Thymus (tissue), 11 donors: ENCODE results near the gene MED20. TPM values are rescaled to one million over a fixed set of nuclear protein-coding genes. Genes with fewer than 3 reads are reported as not detected.

Source experiments
- DNase-seq, 9 donors: peaks; one replicate each; pipeline ENCODE4 v3.0.0-alpha.2; 2013; ENCODE audit warnings: low spot score in 9 of 9, low read depth in 6 of 9, missing footprints in 1 of 9
- H3K27ac ChIP-seq, 2 donors: one replicate each; pipeline ENCODE4 v1.5.1; 2013; ENCODE audit warnings: control low read depth in 1 of 2, low read depth in 1 of 2, low read length in 1 of 2, mild to moderate bottlenecking in 1 of 2, moderate library complexity in 1 of 2
- H3K27me3 ChIP-seq, 2 donors: one replicate each; pipeline ENCODE4 v1.5.1; 2013; ENCODE audit warnings: low read length in 1 of 2; ENCODE audit not compliant: control insufficient read depth in 2 of 2, insufficient read depth in 1 of 2
- H3K36me3 ChIP-seq, 2 donors: one replicate each; pipeline ENCODE4 v1.5.1; 2013; ENCODE audit warnings: low read length in 1 of 2, mild to moderate bottlenecking in 1 of 2, moderate library complexity in 1 of 2; ENCODE audit not compliant: control insufficient read depth in 2 of 2, insufficient read depth in 2 of 2
- H3K4me1 ChIP-seq, 2 donors: one replicate each; pipeline ENCODE4 v1.5.1; 2013; ENCODE audit warnings: low read length in 2 of 2; ENCODE audit not compliant: control insufficient read depth in 2 of 2, insufficient read depth in 2 of 2
- H3K4me3 ChIP-seq, 2 donors: one replicate each; pipeline ENCODE4 v1.5.1; 2013; ENCODE audit warnings: low read length in 2 of 2, control low read depth in 1 of 2, mild to moderate bottlenecking in 1 of 2
- H3K9me3 ChIP-seq, 2 donors: one replicate each; pipeline ENCODE4 v1.5.1; 2013; ENCODE audit warnings: low read length in 1 of 2, mild to moderate bottlenecking in 1 of 2; ENCODE audit not compliant: control insufficient read depth in 2 of 2, insufficient read depth in 1 of 2
- WGBS: extraction: QIAGEN DNeasy Blood & Tissue Kit; methylation state at CpG from one replicate; pipeline ENCODE4 v1.1.7; 2013; 5-methylcytosine and 5-hydroxymethylcytosine counted together
- polyA plus RNA-seq: library from polyadenylated mRNA; stranded (reverse); fragments of 200-250 nt; gene quantifications from one replicate; pipeline ENCODE4 v1.2.3, GENCODE V29; 2013
- total RNA-seq: library from RNA; stranded (reverse); fragments of 120-200 nt; gene quantifications from one replicate; pipeline ENCODE4 v1.2.4, GENCODE V29; 2013
- donor health status: healthy.

The MED20 gene
- total and polyA plus RNA-seq, 2 donors: 7.9 to 22.4 TPM

DNA sequence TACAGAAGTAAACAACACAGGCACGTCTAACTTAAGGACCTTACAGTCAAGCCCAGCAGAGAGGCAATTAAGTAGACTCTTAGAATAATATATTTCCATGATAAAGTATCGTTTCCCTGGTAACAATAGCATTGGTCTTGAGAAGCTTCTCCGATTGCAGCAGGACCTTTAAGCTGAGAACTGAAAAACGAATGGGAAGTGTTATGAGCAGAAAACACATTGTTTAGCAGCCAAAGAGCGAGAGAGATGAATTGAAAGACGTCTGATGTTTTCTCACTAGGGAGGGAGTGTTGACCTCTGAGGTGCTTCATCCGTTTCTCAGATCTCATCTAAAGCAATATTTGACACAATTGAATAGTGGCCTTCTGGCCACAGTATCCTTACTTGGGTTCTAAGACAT, 1.2 kb upstream of the MED20 start:
- peak overlapping the region in 1 of 2 donors; percentile 98 for H3K27ac ChIP-seq
- WGBS: 7% methylated on average over 7 of the region's 7 CpGs
- peaks cover 22 to 41% of the 10 kb centered on the region in 2 donors for H3K4me1 ChIP-seq

DNA sequence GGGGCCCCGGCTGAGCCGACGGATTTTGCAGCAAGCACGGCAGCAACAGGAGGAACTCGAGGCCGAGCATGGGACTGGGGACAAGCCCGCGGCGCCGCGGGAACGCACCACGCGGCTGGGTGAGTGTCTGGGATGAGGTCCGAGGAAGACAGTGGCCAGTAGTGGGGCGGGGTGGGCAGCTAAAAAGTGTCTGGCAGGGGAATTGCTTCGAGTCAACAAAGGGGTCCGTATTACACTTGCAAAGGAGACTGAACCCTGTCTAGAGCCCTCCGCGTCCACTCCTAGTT, 716 bp upstream of the MED20 start:
- Histone ChIP-seq H3K36me3 (peaks cover 3 to 22% of the 10 kb centered on the region in 2 donors), H3K4me3 (peak overlapping the region; percentile 86 to 97), H3K27me3 (no peaks in the 10 kb centered on the region), H3K4me1 (peaks cover 22 to 41% of the 10 kb centered on the region in 2 donors), H3K27ac (peak overlapping the region; percentile 92 to 98), H3K9me3 (no peaks in the 10 kb centered on the region)
- under 1% methylated on average over 20 of the region's 20 CpGs for WGBS
- no peak for DNase-seq

More for the DNA sequence above, 1.2 kb upstream of the MED20 start:
- no peak for DNase-seq
- Histone ChIP-seq H3K27me3 (no peaks in the 10 kb centered on the region), H3K36me3 (peaks cover 1 to 22% of the 10 kb centered on the region in 2 donors), H3K4me3 (peak overlapping the region; percentile 86 to 97), H3K9me3 (no peaks in the 10 kb centered on the region)

DNA sequence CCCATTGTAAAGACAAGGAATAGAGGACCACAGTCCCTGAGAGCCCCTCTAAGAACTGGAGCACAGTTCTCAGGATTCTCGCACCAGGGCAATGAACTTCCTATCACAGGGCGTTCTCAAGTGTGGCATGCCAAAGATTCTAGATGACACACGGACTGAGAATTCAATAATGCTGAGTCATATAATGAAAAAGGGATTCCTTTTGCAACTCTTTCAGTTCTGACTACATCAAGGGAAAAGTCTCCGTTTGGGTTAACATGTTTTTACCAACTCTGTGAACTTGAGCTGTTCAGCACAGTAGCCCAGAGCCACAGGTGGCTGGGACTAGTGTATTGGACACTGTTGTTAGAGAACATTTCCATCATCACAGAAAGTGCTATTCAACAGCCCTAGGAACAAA, 3.4 kb downstream of the MED20 start:
- H3K27ac ChIP-seq: no peak overlapping the region
- no peak overlapping the region for H3K4me3 ChIP-seq
- H3K9me3 ChIP-seq: no peaks in the 10 kb centered on the region
- H3K27me3 ChIP-seq: no peaks in the 10 kb centered on the region
- peaks cover 17% of the 10 kb centered on the region in 2 donors for H3K4me1 ChIP-seq
- 90% methylated on average over 4 of the region's 4 CpGs for WGBS
- no peak for DNase-seq
- H3K36me3 ChIP-seq: peaks cover 30 to 37% of the 10 kb centered on the region in 2 donors

DNA sequence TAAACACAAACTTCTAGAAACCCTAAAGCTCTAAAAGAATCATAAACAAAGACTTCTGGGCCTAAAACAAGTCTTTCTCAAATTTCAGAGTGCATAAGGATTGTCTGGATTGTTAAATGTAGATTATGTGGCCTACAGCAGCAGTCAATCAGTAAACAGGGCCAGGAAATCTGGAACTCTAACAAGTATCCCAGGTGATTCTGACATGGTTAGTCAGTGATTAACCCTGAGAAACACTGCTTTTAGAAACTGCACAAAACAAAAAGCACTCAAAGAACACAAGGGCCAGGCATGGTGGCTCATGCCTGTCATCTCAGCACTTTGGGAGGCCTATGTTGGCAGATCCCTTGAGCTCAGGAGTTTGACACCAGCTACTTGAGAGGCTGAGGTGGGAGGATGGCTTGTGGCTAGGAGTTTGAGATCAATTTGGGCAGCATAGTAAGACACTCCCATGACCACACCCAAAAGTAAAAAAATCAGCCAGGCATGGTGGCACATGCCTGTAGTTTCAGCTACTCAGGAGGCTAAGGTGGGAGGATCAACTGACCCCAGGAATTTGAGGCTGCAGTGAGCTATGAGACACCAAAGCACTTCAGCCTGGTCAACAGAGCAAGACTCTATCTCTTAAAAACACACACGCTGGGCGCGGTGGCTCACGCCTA, 5.9 kb downstream of the MED20 start:
- Histone ChIP-seq H3K36me3 (peaks cover 42 to 48% of the 10 kb centered on the region in 2 donors), H3K27me3 (no peaks in the 10 kb centered on the region), H3K4me3 (no peak overlapping the region), H3K9me3 (no peaks in the 10 kb centered on the region), H3K4me1 (peaks cover 6% of the 10 kb centered on the region in 2 donors), H3K27ac (no peak overlapping the region)
- no peak for DNase-seq
- 94% methylated on average over 4 of the region's 4 CpGs for WGBS

DNA sequence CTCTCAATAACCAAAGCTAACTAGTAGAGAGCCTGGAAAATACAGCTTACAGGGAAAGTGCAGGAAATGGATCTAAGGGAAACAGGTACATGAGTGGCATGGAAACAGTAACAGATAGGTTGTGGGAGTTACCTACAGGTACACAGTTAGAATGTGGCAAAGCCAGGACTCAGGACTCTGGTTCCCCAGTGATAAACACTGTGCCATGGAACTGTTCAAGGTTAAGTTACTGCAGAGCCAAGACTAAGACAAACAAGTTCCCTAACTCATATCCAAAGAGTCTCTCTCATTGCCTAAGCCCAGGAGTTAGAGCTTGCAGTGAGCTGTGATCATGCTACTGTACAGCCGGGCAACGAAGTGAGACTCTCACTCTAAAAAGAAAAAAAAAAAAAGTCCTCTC, 6.6 kb downstream of the MED20 start:
- WGBS: 96% methylated on average over 2 of the region's 2 CpGs
- H3K4me3 ChIP-seq: no peak overlapping the region
- no peaks in the 10 kb centered on the region for H3K27me3 ChIP-seq
- H3K4me1 ChIP-seq: no peaks in the 10 kb centered on the region
- peaks cover 47 to 55% of the 10 kb centered on the region in 2 donors for H3K36me3 ChIP-seq
- H3K9me3 ChIP-seq: no peaks in the 10 kb centered on the region
- DNase-seq: no peak
- H3K27ac ChIP-seq: no peak overlapping the region

DNA sequence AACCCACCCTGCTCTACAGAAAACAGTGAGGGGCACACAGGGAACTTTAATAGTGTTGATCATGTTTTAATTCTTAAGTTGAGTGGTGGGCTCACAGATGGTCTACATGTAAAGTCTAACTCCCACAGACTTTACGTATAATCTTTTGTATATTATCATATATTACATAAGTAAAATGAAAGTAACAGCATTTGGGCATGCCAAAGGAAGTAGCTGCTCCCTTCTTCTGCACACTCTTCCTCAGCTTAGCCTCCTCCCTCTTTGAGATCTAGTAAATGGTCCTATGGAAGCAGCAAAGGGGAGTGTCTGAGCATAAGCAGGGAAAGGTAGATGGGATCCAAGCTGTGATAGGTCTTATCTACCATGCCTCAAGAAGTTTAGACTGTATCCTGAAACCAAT, 11.2 kb downstream of the MED20 start:
- H3K27ac ChIP-seq: no peak overlapping the region
- H3K9me3 ChIP-seq: no peaks in the 10 kb centered on the region
- H3K4me3 ChIP-seq: no peak overlapping the region
- H3K36me3 ChIP-seq: peaks cover 68 to 78% of the 10 kb centered on the region in 2 donors
- no peaks in the 10 kb centered on the region for H3K4me1 ChIP-seq
- DNase-seq: no peak
- no peaks in the 10 kb centered on the region for H3K27me3 ChIP-seq
- WGBS: 97% methylated on average over 1 of the region's 1 CpG

DNA sequence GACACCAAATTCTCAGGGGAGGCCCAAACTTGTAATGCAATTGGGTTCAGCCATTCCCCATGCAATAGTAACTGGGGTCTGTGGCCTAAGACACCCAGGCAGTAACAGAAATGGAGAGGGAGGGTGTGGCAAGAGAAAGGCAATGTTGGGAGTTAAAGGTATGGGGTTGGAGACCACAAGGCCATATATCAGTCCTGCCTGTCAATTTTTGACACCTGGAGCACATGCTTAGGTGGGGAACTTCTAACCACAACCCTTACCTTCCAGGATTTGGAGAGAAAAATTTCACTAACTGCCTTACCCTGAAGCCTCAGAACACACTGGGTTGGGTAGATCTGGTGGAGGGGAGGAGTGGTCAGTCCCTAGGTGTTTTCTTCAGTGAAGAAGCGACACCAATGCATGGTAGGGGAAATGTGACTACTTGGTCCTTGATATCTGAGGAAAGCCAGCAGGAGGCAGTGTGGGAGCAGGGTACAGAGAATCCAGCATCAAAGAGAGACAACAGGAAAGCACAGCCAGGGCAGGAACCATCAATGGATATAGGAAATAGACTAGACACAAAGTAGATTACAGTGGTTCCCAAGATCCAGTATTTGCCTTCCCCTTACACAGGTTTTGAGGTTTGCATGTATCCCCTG, 18.9 kb downstream of the MED20 start:
- DNase-seq: peak in 5 of 9 donors; percentile 45 to 76 (median 60)
- Histone ChIP-seq H3K9me3 (no peaks in the 10 kb centered on the region), H3K27ac (no peak overlapping the region), H3K4me3 (no peak overlapping the region), H3K4me1 (peaks cover 0 to 4% of the 10 kb centered on the region in 2 donors), H3K27me3 (no peaks in the 10 kb centered on the region), H3K36me3 (peaks cover 19 to 50% of the 10 kb centered on the region in 2 donors)
- 98% methylated on average over 1 of the region's 1 CpG for WGBS

DNA sequence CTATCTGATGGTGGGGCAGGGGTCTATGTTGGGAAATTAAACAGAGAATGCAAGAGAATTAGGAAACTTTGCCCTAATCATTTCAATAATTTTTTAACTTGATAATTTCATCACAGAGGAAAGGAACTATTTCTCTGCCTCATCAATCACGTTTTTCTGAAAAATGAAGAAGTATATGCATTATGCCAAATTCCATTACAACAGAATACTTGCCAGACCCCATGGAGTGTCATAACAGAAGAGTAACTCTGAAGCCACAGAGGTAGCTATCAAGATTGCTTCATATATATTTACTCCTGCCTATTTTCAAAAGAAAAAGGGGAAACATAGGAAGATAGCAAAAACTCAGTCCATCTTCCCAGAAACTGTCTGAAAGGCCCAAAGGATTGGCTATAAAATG, 20.1 kb downstream of the MED20 start:
- no peaks in the 10 kb centered on the region for H3K9me3 ChIP-seq
- H3K4me1 ChIP-seq: peaks cover 4 to 9% of the 10 kb centered on the region in 2 donors
- no peak for DNase-seq
- 91% methylated on average over 1 of the region's 1 CpG for WGBS
- no peaks in the 10 kb centered on the region for H3K27me3 ChIP-seq
- no peak overlapping the region for H3K27ac ChIP-seq
- peaks cover 8 to 39% of the 10 kb centered on the region in 2 donors for H3K36me3 ChIP-seq
- H3K4me3 ChIP-seq: no peak overlapping the region

DNA sequence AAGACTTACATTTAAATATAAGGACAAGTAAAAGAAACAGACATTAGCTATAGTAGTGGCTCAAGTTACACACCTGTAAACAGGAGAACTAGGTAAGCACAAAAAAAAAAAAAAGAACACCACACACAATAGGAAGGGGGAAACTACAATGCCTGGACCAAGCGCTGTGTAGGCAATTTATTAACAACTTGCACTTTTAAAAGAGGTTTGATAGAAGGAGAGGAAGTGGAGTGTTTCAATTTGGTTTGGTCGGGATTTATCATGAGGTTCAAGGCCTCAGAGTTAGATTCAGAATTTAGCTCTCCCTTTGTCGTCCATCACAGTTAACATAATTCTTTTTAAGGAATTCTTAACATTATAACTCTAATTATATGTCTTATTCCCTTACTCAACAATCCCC, 24.7 kb downstream of the MED20 start:
- H3K4me3 ChIP-seq: peak overlapping the region; percentile 70 to 96
- H3K27ac ChIP-seq: peak overlapping the region in 1 of 2 donors; percentile 91
- peaks cover 0 to 12% of the 10 kb centered on the region in 2 donors for H3K36me3 ChIP-seq
- no peaks in the 10 kb centered on the region for H3K27me3 ChIP-seq
- peak in 1 of 9 donors; percentile 4 for DNase-seq
- no peaks in the 10 kb centered on the region for H3K9me3 ChIP-seq
- WGBS: 50% methylated on average over 3 of the region's 3 CpGs
- peaks cover 12 to 18% of the 10 kb centered on the region in 2 donors for H3K4me1 ChIP-seq
